ENCODE data around the gene UNKL.

Gene UNKL

DNA sequence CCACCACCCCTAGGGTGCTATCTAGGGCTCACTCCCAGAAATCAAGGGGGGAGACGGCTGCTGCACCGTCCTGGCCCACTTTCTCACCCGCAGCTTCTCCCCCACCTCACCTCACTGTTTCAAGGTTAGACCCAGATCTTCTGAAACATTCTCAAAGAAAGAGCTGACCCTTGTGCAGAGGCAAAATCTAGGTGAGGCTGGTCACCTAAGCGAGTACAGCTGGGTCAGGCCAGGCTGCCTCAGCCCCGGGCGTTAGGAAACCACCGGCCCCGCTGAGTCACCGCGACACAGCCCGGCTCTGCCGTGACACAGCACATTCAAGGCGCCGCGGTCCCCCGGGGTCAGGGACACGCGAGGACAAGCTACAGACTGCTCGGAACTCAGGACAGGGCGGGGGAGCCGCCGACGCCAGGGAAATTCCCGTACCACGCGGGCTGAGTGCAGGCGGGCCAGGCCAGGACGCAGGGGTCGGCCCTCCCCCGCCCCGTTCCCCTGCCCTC is 35.6 kb downstream of the UNKL start:
- DNase-seq (ENCODE audit: low read depth in 2 of 3, low spot score in 1 of 3), result peak; percentile 50 to 65 (median 54)

- no peak for DNase-seq (ENCODE audit: low read depth in 2 of 3, low spot score in 1 of 3)
Observed at GRCh38 chr16:1378087-1378803, 36.3 kb downstream of the UNKL start.

DNA sequence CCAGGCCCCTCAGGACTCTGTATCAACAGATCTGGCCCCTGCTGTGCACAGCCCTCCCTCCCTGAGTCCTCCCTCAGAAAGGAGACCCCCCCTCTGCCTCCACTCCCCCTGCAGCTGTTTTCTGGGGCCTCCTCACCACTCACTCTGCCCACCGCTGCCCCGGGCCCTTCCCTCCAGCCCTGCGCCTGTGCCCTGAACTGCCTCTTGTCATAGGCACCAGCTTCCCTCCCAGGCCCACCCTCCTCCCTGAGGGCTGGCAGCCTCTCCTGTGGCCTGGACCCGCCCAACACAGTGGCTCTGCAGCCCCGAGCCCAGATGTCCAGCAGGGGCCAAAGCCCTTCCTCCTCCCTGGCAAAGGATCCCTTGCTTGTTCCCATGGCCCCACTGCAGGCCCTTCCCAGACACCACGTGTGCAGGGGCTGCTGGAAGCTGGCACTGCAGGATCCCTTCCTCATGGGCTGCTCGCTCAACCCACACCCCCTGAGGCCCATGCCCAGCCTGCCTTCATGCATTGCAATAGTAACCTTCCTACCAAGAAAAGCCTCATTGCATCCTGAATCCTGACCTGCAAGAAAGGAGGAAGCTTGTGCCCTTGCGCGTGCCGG is 37.0 kb downstream of the UNKL start:
- DNase-seq (ENCODE audit: low read depth in 2 of 3, low spot score in 1 of 3), result no peak

- no peak for DNase-seq (ENCODE audit: low read depth in 2 of 3, low spot score in 1 of 3)
Observed at GRCh38 chr16:1375741-1376410, 38.6 kb downstream of the UNKL start.

GRCh38 chr16:1375298-1375640 is 39.2 kb downstream of the UNKL start:
- DNase-seq (ENCODE audit: low read depth in 2 of 3, low spot score in 1 of 3), result no peak

GRCh38 chr16:1374418-1375297 is 39.8 kb downstream of the UNKL start:
- no peak for DNase-seq (ENCODE audit: low read depth in 2 of 3, low spot score in 1 of 3)

GRCh38 chr16:1372292-1372950 is 42.1 kb downstream of the UNKL start:
- no peak for DNase-seq (ENCODE audit: low read depth in 2 of 3, low spot score in 1 of 3)

DNA sequence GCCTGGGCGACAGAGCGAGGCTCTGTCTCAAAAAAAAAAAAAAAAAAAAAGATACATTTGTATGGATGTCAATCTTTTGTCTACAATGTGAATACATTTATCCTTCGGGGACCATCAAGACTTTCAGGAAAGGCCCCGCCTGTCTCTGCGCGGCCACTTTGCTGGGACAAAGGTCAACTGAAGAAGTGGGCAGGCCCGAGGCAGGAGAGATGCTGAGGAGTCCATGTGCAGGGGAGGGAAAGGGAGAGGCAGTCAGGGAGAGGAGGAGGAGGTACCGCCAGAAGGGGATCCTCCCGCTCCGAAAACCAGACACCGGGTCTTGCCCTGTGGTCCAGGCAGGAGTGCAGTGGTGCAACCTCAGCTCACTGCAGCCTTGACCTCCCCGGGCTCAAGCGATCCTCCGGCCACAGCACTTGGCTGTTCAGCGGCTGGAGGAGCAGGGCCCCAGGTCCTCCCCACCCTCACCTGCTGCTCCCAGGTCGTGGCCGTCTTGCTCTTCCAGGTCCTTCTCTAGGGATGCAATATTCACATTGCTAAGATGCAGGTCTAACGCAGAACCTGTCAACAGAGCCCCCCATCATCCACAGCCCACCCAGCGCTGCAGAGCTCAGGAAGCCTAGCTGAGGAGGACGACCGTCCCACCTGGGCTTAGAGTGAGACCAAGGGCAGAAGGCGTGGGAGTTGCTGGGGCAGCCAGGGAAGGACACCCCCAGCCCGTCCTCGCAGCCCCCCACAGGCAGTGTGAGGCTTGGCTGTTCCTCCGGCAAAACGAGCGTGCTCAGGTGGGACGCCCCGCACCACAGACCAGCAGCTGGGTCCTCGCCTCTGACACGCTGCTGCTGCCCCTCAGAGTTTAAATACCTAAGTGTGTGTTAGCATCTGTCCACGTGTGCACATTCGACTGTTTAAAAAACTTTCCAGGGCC is 43.2 kb downstream of the UNKL start:
- no peak for DNase-seq (ENCODE audit: low read depth in 2 of 3, low spot score in 1 of 3)

GRCh38 chr16:1367486-1368174 is 46.9 kb downstream of the UNKL start:
- DNase-seq (ENCODE audit: low read depth in 2 of 3, low spot score in 1 of 3), result no peak

DNA sequence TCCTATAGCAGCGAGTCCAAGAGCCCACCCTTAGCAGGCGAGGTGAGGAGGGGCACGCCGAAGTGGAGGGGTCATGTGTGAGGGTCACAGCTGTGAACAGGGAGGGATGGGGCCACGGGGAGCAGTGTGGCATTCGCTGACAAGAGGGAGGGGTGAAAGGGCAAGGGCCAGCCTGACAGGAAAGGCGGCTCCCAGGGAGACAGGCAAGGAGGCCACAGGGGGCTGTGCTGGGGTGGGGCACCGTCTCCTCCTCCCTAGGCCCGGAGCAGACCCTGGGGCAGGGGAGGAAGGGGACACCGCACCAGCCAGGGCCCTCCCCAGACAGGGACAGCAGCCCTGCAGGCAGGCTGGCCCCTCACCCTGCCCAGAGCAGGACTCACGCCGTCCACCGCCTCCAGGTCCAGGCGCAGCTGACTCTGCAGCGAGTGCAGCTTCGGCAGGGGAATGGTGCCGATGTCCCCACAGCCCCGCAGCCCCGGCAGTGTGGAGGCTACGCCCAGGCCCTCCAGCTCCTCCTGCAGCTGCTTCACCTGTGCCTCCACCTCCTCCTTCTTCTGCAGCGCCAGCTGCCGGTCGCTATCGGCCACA is 47.7 kb downstream of the UNKL start:
- no peak for DNase-seq (ENCODE audit: low read depth in 2 of 3, low spot score in 1 of 3)

DNA sequence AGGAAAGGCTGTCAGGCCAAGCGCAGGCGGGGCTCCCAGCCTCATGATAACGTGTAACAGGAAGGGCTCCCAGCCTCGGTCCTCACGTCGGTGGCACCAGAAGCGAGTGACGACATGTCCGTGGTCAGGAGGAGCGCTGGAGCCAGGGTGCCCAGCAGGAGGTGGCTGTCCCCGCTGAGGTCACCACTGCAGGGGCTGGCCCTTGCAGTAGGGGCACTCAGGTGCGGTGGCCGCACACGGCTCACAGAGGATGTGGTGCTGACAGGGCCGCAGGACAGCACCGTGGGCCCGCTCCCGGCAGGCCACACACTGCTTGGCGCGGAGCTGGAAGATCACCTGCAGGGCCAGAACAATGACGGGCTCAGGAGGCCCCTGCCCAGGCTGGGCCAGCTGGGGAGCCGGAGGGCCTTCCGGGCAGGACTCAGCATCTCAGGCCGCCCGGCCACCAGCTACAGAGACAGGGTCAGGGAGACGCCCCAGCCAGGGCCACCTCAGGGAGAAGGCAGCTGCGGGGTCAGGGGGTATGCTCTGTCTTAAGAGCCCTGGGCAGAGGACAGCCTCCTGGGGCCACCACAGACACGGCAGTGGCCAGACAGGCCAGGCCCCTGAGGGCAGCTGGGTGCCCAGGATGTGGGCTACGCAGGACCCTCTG is 48.3 kb downstream of the UNKL start:
- no peak for DNase-seq (ENCODE audit: low read depth in 2 of 3, low spot score in 1 of 3)

- no peak for DNase-seq (ENCODE audit: low read depth in 2 of 3, low spot score in 1 of 3)
Observed at GRCh38 chr16:1364510-1364909, 50.0 kb downstream of the UNKL start.

DNA sequence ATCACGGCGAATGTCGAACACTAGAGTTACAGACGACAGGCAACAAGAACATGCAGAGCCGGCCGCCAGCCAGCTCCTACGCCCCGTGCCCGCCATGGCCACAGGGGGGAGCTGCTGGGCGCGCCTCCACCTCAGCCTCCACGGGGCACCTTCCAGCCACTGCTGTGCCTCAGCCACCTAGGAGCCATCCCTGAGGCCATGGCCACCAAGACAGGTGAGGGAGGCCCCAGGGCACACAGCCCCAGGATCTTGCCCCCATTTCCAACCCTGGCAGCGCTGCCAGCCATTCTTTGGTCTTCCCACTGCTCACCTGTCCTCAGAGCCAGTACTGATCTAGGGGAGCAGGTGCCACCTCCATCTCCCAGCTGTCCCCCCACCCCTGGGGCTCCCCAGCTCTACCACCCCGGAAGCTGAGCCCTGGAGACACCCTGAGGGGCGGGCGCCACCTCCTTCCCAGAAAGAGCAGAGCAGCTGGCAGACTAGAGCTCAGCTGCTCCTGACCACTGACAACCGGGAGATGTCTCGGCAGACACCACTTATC is 50.9 kb downstream of the UNKL start:
- peak; percentile 50 to 70 (median 64) for DNase-seq (ENCODE audit: low read depth in 2 of 3, low spot score in 1 of 3)

DNA sequence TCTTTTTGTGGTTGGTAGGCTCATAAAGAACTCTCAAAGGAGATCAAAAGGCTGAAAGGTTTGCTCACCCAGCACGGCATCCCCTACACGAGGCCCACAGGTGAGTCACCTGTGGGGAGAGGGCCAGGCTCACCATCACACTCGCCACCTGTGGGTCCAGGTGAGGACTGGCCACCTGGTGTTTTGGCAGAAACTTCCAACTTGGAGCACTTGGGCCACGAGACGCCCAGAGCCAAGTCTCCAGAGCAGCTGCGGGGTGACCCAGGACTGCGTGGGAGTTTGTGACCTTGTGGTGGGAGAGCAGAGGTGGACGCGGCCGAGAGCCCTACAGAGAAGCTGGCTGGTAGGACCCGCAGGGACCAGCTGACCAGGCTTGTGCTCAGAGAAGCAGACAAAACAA is 51.7 kb downstream of the UNKL start:
- DNase-seq (ENCODE audit: low read depth in 2 of 3, low spot score in 1 of 3), result no peak

DNA sequence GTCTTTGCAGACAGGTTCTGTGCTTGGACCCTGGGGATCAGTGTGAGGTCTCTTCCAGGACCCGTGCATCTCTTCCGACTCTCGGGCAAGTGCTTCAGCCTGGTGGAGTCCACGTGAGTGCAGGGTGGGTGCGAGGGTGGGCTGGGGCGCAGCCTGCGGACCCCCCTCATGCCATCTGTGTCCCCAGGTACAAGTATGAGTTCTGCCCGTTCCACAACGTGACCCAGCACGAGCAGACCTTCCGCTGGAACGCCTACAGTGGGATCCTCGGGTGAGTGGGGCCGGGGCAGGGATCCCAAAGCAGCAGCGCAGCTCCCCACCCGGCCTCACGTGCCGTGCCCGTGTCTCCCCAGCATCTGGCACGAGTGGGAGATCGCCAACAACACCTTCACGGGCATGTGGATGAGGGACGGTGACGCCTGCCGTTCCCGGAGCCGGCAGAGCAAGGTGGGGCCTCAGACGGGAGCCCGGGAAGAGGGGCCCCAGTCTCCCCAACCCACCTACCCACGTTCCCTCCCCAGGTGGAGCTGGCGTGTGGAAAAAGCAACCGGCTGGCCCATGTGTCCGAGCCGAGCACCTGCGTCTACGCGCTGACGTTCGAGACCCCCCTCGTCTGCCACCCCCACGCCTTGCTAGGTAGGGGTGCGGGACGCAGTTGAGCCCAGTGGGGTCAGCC is 52.7 kb downstream of the UNKL start:
- no peak for DNase-seq (ENCODE audit: low read depth in 2 of 3, low spot score in 1 of 3)

DNA sequence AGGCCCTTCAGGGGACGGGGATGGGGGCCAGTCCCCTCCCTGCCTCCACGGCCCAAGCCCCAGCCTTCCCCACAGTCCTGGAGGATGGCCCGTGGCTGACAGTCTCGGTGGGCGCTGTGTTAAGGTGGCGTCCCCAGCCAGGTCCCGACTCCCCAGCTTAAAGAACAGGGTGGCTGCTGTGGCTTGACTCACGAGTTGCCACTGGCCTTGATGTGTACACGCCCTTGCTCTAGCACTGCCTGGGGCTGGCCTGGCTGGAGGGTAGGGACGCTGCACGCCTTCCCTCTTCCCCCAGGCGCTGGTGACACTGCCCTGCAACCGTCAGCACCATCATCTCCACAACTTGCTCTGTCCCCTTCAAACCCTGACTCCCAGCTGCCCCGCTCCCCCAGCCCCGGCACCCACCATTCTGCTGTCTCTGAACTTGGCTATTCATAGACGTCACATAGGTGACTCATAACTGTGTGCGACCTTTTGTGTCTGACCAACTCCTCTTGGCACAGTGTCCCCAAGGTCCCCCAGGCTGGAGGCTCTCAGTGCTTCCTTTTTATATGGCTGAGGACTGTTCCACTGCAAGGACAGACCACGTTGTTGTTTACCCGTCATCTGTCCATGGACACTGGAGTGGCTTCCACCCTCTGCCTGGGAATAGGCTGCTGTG is 56.5 kb downstream of the UNKL start:
- DNase-seq (ENCODE audit: low read depth in 2 of 3, low spot score in 1 of 3), result no peak

Data from stimulated activated CD4-positive, alpha-beta T cell treated with anti-CD3 and anti-CD28 coated beads, Interleukin-12 subunit alpha, Interleukin-12 subunit beta, amount 100 ng/mL, for 48 hours (primary cell).